ENCODE data around the gene GPR55. TPM values are rescaled to one million over a fixed set of nuclear protein-coding genes. Genes with fewer than 3 reads are reported as not detected.

The GPR55 gene
- total and polyA plus RNA-seq, 2 of the 4 experiments (the other 2 are of a cell fraction): 0.03 TPM; not detected in 1

GRCh38 chr2:230898016-230898712 is 26.9 kb downstream of the GPR55 start:
- Histone ChIP-seq H4K20me1 (ENCODE audit: insufficient read depth, low read length) (no peaks in the 10 kb centered on the region), H3K4ac (ENCODE audit: low read depth, low read length) (no peak overlapping the region), H2BK120ac (ENCODE audit: low read depth, low read length) (no peak overlapping the region), H2AFZ (replicated peaks; ENCODE audit: low read length, poor library complexity) (no peak overlapping the region), H3K4me2 (ENCODE audit: low read depth, low read length) (no peak overlapping the region), H3K79me1 (ENCODE audit: low read depth in 1 of 2, low read length in 2 of 2) (no peaks in the 10 kb centered on the region), H3K9ac (ENCODE audit: low read depth, low read length) (no peak overlapping the region), H2AK5ac (ENCODE audit: low read depth, low read length) (no peak overlapping the region), H3K14ac (replicated peaks; ENCODE audit: low read depth, low read length) (no peak overlapping the region), H2AK9ac (replicated peaks; ENCODE audit: low read depth, low read length, poor library complexity) (no peak overlapping the region), H3K36me3 (ENCODE audit: control insufficient read depth, insufficient read depth, low read length) (no peaks in the 10 kb centered on the region), H3K27me3 (ENCODE audit: control insufficient read depth, insufficient read depth, low read length) (peaks cover 56% of the 10 kb centered on the region), H3K18ac (ENCODE audit: low read depth, low read length) (no peak overlapping the region), H3K9me1 (ENCODE audit: insufficient read depth, low read length) (no peaks in the 10 kb centered on the region; the same call in 1 of the 2 replicates), H3K9me3 (ENCODE audit: control insufficient read depth, insufficient read depth, low read length) (no peaks in the 10 kb centered on the region), H2BK15ac (ENCODE audit: low read depth, low read length) (no peak overlapping the region), H3K4me3 (ENCODE audit: insufficient read depth, low read depth, low read length) (no peak overlapping the region), H2BK5ac (ENCODE audit: low read depth, low read length, poor library complexity, severe bottlenecking) (no peak overlapping the region), H4K5ac (ENCODE audit: low read depth, low read length) (no peak overlapping the region), H2BK20ac (ENCODE audit: low read depth, low read length) (no peak overlapping the region), H4K91ac (ENCODE audit: insufficient read depth, low read depth, low read length) (no peak overlapping the region), H3K27ac (ENCODE audit: insufficient read depth, low read length) (no peak overlapping the region), H3K56ac (ENCODE audit: extremely low read depth, insufficient read depth, low read length) (no peak overlapping the region), H3K23ac (ENCODE audit: low read depth, low read length) (no peak overlapping the region), H3K4me1 (ENCODE audit: control insufficient read depth, insufficient read depth, low read length) (no peaks in the 10 kb centered on the region), H4K8ac (ENCODE audit: low read depth in 2 of 2, low read length in 2 of 2) (no peak overlapping the region)
- dilution Hi-C loops (cut with HindIII; ENCODE audit: low sequenced_read_pairs, unreplicated experiment) (no loop called here), intact Hi-C loops (cut with micrococcal nuclease) (no loop called here), in situ Hi-C loops (cut with MboI; ENCODE audit: low sequenced_read_pairs) (no loop called here)
- BruUV-seq (replicated peaks): no TSS peak
- ChIA-PET POLR2A (ENCODE audit: unreplicated experiment) (no interaction called here), CTCF (interaction anchor here (1.6 to 3.0 kb wide), 2 partner anchors 74 to 89 kb away, joined by 4 to 12 read pairs; no protein-coding TSS in a partner anchor)
- DNase-seq (no peak), ATAC-seq (ENCODE audit: low read depth) (no peak)
- 75% methylated on average over 6 of the region's 13 CpGs; no CpG with 5 or more reads in 1 of the 2 experiments for WGBS, 2 experiments (ENCODE audit: extremely low coverage in 2 of 2, insufficient read length in 1 of 2)
- TF ChIP-seq RFX5 (IDR thresholded peaks at IDR 0.05; ENCODE audit: low read depth, low read length): no peak
- TF ChIP-seq CHD1 (IDR thresholded peaks at IDR 0.05; ENCODE audit: low read depth, low read length): no peak
- no peak for TF ChIP-seq CEBPB (IDR thresholded peaks at IDR 0.05; ENCODE audit: low read depth, low read length)
- TF ChIP-seq BHLHE40 (IDR thresholded peaks at IDR 0.05; ENCODE audit: low read depth, low read length): no peak
- no peak for TF ChIP-seq POLR2A (IDR thresholded peaks at IDR 0.05; ENCODE audit: low read depth, low read length)
- TF ChIP-seq SMC3 (IDR thresholded peaks at IDR 0.05; ENCODE audit: low read depth, low read length): no peak
- TF ChIP-seq MAZ (IDR thresholded peaks at IDR 0.05; ENCODE audit: borderline replicate concordance, low read depth, low read length): no peak
- no peak for TF ChIP-seq MXI1 (IDR thresholded peaks at IDR 0.05; ENCODE audit: borderline replicate concordance, low read depth, low read length)
- TF ChIP-seq USF2 (IDR thresholded peaks at IDR 0.05; ENCODE audit: low read depth, low read length): no peak

Measured in IMR-90 (cell line).